ENCODE data around the gene CCDC183. TPM values are rescaled to one million over a fixed set of nuclear protein-coding genes. Genes with fewer than 3 reads are reported as not detected.

CCDC183 gene
- total RNA-seq, 1 experiment from 2014 or later: 1.1 TPM

DNA sequence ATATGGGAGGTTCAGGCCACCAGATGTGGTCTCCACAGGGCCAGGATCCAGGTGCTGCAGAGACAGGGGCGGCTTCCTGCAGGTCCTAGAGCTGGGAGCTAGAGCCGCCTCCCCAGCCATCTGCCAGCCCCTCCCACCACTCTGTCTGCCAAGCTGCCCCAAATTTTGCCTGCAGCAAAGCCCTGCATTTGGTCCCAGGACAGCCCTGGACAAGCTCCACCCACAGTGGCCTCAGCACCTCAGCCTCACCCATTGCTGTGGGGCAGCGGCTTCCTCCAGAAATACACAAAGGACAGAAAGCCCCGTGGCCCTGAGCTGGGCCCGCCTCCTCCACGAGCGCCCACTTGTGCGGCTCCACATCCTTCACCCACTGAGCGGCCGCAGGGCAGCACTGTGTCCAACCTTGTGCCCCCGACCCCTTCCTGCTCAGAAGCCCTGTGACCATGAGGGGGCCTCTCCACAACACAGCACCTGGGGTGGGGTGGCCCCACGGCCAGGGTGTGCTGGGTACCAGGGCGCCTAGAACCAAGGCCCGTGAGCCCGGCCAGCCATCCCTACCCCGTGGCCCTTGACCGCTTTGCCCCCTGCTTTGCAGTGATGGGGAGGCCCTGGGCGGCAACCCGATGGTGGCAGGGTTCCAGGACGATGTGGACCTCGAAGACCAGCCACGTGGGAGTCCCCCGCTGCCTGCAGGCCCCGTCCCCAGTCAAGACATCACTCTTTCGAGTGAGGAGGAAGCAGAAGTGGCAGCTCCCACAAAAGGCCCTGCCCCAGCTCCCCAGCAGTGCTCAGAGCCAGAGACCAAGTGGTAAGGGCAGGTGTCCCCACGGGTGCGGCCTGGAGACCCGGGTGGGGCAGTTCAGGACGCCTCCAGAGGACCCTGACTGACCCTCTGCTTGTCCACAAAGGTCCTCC lies 42.4 kb downstream of the CCDC183 start:
- Histone ChIP-seq H2AK5ac (ENCODE audit: insufficient read length, low read length) (no peak overlapping the region), H4K20me1 (ENCODE audit: control insufficient read depth, insufficient read depth, insufficient read length) (no peaks in the 10 kb centered on the region), H2BK20ac (ENCODE audit: low read depth, low read length, poor library complexity, severe bottlenecking) (no peak overlapping the region), H3K23ac (ENCODE audit: insufficient read length, low read depth, low read length) (no peak overlapping the region), H3K9me3 (ENCODE audit: control insufficient read depth, low read depth, low read length) (no peaks in the 10 kb centered on the region), H3K4ac (ENCODE audit: low read depth, low read length) (no peak overlapping the region), H2BK120ac (ENCODE audit: low read depth, low read length, poor library complexity, severe bottlenecking) (no peak overlapping the region), H4K91ac (ENCODE audit: insufficient read length, low read depth, low read length) (no peak overlapping the region), H2AFZ (ENCODE audit: low read length) (no peak overlapping the region), H3K27ac (ENCODE audit: insufficient read length, low read depth, low read length) (no peak overlapping the region), H3K27me3 (ENCODE audit: insufficient read depth, low read length) (no peaks in the 10 kb centered on the region), H2BK5ac (ENCODE audit: insufficient read length, low read length) (no peak overlapping the region), H3K9ac (ENCODE audit: extremely low read depth, insufficient read length, low read length) (no peak overlapping the region), H3K4me1 (ENCODE audit: insufficient read depth, low read length) (peaks cover 2% of the 10 kb centered on the region; the same call in 1 of the 2 replicates), H3T11ph (ENCODE audit: low read length) (no peak overlapping the region), H3K14ac (ENCODE audit: insufficient read depth, low read length) (no peak overlapping the region), H4K8ac (replicated peaks; ENCODE audit: insufficient read length, low read depth, low read length) (no peak overlapping the region), H3K18ac (ENCODE audit: insufficient read length, low read depth, low read length) (no peak overlapping the region), H3K4me2 (ENCODE audit: insufficient read depth, insufficient read length, low read length) (no peak overlapping the region), H3K56ac (ENCODE audit: insufficient read length, low read depth, low read length) (no peak overlapping the region), H2BK15ac (ENCODE audit: low read depth, low read length) (no peak overlapping the region), H2BK12ac (ENCODE audit: insufficient read length, low read depth, low read length) (no peak overlapping the region), H3K23me2 (ENCODE audit: insufficient read length, low read depth, low read length, poor library complexity, severe bottlenecking) (no peaks in the 10 kb centered on the region), H3K79me2 (ENCODE audit: insufficient read depth, low read length) (no peaks in the 10 kb centered on the region), H3K79me1 (ENCODE audit: insufficient read depth, low read depth, low read length, poor library complexity, severe bottlenecking) (no peaks in the 10 kb centered on the region), H4K5ac (ENCODE audit: insufficient read length, low read depth, low read length) (no peak overlapping the region)
- peaks cover 0 to 22% (median 19%) of the 10 kb centered on the region in 3 experiments; a peak in 5 of 7 replicates for H3K36me3 Mint-ChIP-seq (ENCODE audit: insufficient read depth in 1 of 3, low read depth in 3 of 3)
- TF ChIP-seq, protein P1, sequence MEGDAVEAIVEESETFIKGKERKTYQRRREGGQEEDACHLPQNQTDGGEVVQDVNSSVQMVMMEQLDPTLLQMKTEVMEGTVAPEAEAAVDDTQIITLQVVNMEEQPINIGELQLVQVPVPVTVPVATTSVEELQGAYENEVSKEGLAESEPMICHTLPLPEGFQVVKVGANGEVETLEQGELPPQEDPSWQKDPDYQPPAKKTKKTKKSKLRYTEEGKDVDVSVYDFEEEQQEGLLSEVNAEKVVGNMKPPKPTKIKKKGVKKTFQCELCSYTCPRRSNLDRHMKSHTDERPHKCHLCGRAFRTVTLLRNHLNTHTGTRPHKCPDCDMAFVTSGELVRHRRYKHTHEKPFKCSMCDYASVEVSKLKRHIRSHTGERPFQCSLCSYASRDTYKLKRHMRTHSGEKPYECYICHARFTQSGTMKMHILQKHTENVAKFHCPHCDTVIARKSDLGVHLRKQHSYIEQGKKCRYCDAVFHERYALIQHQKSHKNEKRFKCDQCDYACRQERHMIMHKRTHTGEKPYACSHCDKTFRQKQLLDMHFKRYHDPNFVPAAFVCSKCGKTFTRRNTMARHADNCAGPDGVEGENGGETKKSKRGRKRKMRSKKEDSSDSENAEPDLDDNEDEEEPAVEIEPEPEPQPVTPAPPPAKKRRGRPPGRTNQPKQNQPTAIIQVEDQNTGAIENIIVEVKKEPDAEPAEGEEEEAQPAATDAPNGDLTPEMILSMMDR (conservative IDR thresholded peaks at IDR 0.05): no peak
- peaks cover 9% of the 10 kb centered on the region; the same call in 1 of the 2 replicates for H3K27me3 Mint-ChIP-seq (ENCODE audit: low read depth)
- H3K4me1 Mint-ChIP-seq: peaks cover 16 to 27% of the 10 kb centered on the region in 2 experiments
- no peak for DNase-seq
- H3K27ac Mint-ChIP-seq: no peak overlapping the region
- WGBS (ENCODE audit: extremely low coverage, insufficient read length, low lambda C conversion rate): no CpG with 5 or more reads among the region's 29 CpGs
- H3K4me3 Mint-ChIP-seq: no peak overlapping the region
- no peaks in the 10 kb centered on the region for H3K9me3 Mint-ChIP-seq
